NCI-H2171 treated with DMSO at 0.1 percent for 48 hours (cell line): Measurements from ENCODE around the gene PCP4.
A peak's percentile ranks its signal among the peaks of the same experiment; 100 is the strongest.

Source experiments
- DNase-seq: peaks from one replicate; lab custom pipeline; 2025; lab: John Stamatoyannopoulos, UW

PCP4 gene

DNA sequence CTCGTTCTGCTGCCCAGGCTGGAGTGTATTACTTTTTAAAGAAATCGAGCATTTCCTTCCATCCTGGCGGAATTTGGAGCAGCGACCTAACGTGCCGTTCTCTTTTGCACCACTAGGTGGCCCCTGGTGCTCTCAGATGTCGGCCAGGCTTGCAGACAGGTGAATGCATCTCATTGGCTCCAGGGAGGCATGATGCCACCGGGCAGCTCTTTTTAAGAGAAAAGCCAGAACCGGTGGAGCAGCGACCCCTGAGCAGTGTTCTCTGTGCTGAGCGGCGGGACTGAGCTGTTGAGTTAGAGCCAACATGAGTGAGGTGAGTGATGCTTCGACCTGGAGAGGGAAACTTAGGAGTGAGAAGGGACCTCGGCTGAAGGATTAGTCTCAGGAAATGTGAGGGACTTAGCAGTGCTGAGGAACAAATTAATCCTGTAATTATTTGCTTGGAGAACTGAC lies at the start of gene PCP4:
TSS of gene PCP4 (plus strand) at position 241 of the 453 bp plus-strand sequence. CDS start at position 305, 64 bp downstream.
- peak; percentile 74 for DNase-seq

DNA sequence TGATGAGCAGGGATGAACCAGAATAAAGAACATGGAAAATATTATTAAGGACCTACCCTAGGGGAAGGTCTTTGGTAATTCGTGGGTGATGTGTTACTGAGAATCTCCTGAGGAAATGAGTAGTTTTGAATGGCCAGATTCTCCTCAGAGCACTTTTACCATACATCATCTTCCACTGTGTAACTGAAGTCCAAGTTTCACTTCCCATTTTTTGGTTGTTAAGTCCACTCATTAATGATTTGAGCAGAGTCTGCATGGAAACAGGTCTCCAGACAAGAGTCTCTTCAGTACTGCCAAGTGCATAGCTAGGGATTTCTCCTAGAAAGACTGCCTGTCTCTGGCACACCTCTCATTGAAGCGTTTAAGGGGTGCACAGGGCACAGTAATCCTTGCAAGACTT lies 48.7 kb upstream of the PCP4 start:
- no peak for DNase-seq

DNA sequence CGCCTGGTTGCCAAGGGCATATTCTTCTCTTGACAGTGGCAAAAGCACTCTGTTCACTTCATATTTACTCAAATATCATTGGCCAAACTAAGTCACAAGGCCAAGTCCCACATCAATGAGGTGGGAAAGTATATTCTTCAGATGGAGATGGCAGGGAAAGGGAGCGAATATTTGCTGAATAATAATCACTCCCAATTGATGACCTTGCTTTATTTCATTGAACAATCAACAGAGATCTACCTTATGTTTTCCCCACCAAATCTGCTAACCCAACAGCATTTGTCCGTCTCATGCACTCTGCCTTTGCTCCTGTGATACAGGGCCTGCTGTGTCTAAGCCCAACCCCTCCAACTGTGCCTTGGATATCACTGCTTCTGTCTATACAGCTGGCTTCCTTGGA lies 45.2 kb upstream of the PCP4 start:
- DNase-seq, result no peak

DNA sequence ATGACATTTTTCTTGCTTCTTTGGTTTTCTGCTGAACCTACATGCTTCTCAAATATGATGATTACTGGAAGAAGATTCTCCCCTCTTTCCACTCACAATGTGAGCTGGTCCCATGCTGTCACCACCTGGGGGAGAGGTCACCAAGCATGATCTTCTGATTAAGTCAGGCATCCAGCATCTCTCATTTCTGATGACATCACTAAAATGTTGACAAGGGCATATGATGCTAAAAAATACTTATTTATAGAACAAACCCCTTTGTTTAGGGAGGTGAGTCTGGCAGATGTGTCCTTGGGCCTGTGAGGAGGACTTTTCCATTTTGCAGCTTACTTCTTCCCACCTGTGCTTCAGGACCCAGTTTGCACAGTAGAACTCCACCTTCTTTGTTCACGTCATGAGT lies 42.0 kb upstream of the PCP4 start:
- DNase-seq, result no peak

DNA sequence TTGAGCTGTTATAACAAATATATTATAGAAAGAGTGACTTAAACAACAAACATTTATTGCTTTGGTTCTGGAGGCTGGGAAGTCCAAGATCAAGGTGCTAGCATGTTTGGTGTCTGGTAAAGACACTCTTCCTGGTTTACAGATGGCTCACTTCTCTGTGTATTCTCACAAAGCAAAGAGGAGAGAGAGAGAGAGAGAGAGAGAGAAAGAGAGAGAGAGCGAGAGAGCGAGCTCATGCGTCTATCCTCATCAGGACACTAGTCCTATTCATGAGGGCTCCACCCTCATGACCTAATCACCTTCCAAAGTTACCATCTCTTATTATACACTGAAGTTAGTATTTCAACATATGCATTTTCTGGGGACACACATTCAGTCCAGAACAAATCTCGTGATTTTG lies 32.7 kb upstream of the PCP4 start:
- DNase-seq, result no peak

DNA sequence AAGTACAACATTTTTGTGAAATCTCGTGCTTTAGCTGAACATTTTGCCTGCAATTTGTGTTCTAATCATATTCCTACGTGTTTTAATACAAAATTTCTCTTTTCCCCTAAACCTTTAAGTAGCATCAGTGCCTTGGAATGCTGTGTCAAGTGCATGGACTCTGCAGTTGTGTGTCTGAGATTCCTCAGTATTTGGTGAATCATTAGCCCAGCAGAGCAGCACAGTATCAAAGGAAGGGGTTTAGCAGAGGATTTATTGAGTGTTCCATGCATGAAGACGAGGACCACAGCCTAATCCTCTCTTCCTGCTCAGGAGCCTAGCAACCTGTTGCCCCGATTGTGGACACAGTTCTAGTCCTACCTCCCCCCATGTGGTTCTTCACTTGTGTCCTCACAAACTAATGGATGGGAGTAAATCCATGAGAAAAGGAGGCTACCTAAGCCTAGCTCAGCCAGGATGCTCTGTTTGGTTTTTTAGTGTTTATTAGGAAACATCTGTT lies 29.3 kb upstream of the PCP4 start:
- DNase-seq, result no peak

DNA sequence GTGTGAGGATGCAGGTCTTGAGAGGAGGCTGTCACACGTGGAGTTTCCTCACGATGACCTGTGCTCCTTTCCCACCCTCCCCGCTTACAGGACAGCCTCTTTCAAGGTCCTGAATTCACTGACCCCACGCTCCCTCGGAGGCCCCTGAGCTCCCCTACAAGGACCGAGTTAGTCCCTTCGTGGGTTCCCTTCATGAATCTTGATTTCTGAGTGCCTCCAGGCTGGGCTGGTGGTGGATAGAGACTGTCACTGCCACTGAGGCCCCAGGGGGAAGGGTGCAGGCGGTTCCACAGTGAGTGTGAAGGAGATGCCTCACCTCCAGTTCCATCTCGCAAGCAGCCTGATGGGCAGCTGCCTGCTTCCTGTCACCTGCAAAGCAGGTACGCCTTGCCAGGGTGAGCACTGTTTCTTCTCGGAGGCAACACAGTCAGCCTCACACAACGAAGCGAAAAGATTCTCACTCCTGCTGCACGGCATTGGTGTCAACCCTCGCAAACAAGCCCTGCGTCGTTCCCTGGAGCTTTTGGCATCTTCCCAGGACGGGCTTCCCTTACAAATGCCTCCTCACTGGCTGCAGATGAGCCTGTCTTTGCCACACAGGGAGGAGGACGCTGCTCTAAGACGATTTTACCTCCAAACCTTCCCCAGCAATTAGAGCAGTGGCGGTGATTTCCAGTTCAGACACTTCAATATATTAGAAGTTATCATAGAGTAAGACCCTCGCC lies 26.7 kb upstream of the PCP4 start:
- DNase-seq, result no peak

DNA sequence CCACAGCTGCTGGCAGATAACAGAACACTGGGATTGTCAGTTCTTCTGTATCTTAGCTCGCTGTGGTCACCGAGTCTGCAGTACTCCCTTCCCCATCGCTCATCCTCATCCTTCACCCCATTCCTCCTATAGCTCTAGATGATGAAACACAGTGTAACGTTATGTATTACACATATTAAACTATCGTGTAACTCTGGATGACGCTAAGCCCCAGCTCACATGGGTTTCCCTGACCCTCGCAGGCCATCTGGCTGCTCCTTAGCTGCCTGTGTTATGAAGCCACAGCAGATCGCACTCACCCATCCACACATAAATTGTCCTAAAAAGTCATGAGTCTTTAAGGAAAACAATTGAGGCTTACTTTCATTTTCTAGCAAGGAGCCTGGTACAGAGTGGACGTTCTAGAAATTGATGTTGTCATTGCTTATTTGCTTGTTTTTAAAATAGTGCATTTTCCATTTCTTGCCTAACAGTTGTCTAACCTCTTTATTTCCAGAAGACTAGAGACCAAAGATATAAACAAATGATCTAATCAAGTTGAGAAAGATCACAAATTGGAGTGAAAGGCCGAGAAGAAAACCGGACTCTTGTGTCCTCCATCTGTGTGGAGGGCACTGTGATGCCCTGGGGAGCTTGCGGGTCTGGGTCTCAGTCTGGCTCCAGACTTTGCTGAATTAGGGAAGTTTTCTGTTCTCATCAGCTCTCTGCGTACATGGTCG lies 24.3 kb upstream of the PCP4 start:
- DNase-seq, result no peak

DNA sequence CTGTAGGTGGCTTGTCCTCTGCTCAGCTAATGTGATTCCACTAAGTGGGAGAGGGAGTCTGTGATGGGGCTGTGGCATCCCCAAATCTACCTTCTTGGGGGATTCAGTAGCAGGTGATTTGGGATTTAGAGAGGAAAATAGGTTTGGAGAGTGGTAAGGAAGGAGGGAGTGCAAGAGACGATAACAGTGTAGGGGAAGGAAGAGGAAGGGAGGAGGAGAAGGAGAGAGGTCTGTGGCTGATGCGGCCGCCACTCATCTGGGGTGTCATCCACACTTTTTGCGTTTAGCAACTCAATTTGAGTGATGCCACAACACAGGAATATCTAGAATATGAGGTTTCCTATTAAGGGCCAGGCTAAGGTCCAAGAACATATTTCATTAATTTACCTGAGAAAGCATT lies 23.8 kb upstream of the PCP4 start:
- no peak for DNase-seq

DNA sequence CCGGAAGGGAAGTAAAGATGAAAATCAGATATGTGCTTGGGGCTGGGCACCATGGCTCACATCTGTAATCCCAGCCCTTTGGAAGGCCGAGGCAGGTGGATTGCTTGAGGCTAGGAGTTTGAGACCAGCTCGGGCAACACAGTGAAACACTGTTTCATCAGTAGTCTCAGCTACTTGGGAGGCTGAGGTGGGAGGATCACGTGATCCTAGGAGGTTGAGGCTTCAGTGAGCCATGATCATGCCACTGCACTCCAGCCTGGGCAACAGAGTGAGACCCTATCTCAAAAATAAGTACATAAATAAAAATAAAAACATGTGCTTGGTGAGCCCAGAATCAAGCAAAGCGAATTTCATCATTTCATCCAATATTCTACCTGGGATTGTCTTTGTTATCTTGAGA lies 23.3 kb upstream of the PCP4 start:
- DNase-seq, result no peak

DNA sequence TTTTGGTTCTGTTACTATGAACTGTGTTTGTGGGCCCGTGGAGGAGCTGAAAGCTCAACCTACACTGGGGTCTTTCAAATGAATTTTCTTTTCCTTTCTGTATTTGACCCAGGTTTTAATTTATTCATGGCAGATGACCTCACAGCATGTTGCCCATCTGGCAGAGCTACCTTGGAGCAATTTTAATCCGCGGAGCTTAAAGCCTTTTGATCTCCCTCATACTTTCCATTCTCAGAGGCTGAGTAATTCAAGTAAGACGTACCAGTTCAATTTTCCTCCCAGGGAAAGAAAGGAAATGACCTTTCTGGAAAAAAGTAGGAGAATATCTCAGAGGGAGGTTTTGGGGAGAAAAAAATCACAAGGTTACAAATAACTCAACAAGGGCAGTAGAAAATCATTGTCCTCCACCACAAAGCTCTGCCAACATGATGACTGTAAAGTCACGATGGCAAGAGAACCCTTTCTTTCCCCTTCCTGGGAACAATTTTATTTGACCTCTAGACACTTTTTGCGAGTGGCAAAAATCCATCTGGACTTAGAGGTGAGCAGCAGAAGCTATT lies 21.6 kb upstream of the PCP4 start:
- DNase-seq, result no peak

DNA sequence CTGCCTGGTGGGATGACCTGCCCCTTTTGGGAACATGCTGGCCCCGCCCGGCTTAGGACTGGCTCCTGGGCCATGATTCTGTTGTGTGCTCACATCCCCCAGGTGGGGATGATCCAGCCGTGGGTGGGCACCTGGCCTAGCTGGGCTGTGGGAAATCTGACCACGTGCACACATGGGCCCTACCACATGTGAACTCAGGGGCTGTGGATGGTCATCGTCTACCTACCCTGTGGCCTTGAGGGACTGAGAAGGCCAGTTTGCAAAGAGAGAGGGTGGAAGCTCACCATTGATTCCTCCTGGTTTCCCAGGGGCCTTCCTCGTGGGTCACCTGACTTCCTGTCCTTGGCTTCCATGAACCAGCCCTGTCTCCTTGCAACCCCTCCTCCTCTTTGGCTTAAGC lies 19.4 kb upstream of the PCP4 start:
- DNase-seq, result no peak

DNA sequence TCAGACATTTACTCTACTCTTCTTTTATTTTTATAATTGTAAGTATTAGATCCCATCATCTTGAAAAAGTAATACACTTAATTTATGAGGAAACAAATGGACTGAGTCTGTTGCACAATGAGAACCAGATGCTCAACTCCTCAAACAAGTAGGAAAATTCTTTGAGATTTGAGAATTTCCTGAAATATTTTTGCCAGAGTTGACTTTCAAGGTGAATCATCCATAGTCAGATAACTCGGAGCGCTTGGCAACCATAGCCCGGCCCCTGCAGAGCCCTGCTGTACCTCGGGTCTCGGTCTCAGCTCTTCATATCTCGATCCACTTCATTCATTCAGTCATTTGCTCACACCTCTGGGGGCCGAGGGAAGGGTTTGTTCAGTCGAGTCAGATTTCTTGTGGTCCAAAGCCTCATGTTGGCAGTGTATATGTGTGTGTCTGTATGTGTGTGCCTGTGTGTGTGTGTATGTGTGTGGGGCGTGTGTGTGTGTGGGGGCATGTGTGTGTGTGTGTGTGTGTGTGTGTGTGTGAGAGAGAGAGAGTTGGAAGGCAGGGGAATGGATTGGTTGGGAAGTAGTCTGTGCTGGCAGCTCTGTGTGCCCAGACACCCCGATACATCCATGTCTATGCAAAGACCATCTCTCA lies 18.1 kb upstream of the PCP4 start:
- DNase-seq, result no peak

DNA sequence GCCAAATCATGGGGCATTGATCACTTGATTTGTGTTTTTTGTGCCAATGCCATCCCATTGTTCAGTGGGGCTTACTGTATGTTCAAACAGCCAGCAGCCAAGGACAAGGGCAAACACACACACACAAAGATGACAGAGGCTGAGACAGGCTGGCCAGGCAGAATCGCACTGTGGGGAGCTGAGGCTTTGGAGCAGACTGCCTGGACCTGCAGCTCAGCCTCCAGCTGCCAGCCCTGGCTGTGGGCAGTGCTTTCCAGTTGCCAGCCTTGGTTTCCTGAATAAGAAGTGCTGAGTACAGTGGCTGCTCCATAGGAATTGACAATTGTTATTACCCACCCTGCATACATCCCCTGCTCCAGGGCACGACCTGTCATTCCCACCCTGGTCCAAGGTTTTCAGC lies 16.9 kb upstream of the PCP4 start:
- no peak for DNase-seq

DNA sequence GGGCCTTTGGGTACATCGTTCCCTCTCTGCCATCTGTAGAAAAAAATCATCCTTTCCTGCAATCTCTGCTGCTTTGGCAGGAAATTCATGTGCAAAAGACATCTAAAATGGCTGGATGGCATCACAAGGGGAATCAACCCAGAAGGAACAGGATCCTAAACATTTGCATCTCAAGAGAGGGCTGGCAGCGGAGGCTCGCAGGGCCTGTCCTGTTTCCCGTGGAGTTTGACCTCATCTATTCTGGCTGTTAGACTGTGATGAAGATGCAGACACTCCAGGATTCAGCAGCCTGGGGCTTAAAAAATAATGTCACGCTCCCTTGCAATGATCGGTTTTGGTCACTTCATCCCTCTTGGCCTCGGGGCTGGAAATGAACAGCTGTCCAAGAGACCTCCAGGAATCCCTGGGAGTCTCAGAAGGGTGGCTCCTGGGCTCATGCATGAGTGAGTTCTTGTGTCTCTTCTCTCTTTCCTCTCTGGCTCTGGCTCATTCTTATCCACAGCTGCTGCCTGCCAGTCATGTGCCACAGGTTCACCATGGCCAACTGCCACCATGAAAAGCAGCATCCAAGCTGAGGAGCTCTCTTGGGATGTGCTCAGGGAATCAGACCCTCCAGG lies 16.1 kb upstream of the PCP4 start:
- no peak for DNase-seq

DNA sequence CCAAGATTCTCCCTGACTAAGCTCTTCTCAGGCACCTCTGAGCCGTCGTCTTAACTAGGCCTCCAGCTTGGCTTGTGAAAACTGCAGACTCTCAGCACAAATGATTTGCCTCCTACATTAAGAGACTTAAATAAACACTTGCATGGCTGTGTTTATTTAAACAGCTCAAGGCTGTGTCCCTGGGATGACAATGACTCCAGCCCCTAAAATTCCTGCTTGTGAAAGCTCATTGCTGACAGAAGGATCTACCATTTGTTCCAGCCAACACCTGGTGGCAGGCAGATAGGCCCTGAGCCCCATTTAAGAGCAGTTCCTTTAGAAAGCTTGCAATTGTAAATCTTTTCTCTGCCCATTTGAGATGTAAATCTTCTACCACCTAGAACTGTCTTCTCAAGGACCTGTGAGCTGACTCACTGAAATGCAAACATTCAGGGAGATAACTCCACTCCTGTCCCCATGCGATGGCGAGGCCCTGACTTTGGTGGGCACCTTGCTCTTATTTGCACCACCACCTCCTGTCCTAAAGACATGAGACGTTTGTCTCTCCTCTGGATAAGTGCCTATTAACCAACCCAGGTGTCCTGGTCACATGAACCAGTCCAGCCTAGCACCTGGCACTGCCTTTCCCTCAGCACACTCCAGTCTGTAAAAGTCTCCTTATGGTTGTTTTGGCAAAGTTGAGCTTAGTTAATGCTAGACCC lies 15.1 kb upstream of the PCP4 start:
- DNase-seq, result no peak

DNA sequence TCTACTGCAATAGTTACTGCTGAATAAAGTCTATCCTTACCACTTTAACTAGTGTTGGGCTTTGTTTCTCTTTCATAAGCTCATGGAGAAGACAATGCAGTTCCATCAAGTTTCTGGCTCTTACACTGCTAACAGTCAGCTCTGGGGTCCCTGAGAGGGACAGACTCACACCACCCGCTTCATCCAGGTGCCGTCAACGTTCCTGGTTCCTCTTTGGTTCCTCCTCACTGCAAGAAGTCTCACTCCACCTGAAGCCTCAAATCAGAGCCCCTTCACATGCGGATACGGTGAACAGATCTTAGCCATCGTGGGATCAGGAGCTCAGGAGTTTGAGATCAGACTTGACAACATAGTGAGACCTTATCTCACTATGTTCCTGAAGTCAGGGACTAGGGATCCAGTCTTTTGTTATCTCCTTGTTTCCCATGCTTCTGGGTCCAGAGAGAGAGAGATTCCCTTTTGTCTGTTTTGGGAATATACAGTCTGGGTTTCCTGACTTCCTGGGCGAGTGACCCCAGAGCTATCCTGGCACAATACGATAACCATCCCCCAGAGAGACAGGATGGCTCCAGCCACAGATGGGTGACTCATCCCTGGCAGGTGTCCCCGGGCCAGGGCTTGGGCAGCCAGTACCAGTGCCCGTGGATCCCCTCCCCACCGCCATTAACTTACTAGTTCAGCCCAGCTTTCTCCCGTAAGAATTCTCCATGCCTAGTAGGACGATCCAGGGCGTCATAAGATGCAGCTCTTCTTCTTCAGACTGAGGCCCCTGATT lies 14.3 kb upstream of the PCP4 start:
- no peak for DNase-seq

DNA sequence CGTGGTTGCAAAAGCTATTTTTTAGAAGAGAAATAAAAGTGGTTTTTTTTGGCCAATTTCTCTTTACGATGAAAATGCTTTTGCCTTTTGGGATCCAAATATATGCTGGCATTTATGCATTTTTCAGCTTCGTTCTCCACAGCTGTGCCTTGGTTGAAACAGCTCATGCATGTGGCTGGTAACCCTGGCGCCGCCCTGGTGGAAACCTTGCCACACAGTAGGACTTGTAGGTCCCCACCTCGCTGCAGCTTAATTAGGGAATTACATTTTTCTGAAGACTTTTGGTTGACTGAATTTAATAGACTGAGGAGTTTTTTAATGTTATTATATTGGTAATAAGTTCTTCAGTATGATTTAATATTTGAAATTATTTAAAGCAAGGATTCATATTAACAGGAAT lies 12.7 kb upstream of the PCP4 start:
- no peak for DNase-seq

DNA sequence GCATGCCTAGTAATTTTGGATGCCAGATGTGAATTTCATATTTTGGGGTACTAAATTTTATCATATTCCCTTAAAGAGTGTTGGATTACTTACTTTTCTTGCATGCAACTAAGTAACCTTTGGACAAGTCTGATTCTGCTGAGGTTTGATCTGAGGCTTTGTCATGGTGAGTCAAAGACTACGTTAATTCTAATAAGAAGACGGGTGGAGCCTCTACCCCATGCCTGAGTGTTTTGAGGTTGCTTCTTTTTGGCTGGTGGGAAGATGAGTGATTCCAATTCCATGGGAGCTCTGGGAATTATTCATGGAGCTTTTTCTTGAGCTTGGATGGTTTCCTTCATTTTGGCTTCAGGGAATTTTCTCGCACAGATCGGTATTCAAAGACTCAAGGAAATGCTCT lies 11.6 kb upstream of the PCP4 start:
- DNase-seq, result no peak

DNA sequence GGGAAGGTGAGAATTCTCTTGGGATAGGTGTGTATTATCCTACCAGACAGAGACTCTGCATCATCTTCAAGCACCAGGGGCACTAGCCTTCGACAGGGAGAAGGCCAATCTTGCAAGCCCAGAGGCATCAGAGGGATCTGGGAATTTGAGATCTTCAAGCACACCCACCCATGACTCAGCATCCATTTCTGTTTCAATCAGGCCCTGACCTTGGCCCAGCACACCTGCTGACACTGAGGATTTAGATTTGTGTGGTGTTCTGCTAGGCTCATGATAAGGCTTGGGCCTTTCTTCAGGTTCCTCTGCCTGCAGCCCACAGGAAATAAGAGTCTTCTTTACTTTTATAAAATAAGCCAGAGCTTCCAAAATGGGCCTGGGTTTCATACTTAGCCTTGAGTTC lies 6.6 kb upstream of the PCP4 start:
- DNase-seq, result no peak

DNA sequence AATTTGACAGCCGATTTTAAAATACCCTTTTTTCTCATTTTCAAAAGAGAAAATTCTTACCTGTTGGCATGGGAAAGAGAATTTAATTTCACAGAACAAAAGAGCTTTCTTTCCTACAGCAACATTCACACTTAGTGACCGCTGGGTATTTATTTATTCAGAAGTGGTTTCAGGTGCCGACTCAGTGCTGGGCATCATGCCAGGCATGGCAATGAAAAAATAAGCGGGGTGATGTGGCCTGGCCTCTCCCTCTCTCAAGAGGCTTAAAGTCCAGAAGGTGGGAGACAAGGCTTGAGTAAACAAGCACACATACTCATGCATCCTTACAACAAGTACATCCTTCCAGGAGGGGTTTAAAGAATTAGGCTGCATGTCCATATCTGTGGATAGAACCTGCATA lies 4.1 kb upstream of the PCP4 start:
- peak; percentile 12 for DNase-seq
